ENCODE results near the gene CDK5RAP2.

Gene CDK5RAP2

DNA sequence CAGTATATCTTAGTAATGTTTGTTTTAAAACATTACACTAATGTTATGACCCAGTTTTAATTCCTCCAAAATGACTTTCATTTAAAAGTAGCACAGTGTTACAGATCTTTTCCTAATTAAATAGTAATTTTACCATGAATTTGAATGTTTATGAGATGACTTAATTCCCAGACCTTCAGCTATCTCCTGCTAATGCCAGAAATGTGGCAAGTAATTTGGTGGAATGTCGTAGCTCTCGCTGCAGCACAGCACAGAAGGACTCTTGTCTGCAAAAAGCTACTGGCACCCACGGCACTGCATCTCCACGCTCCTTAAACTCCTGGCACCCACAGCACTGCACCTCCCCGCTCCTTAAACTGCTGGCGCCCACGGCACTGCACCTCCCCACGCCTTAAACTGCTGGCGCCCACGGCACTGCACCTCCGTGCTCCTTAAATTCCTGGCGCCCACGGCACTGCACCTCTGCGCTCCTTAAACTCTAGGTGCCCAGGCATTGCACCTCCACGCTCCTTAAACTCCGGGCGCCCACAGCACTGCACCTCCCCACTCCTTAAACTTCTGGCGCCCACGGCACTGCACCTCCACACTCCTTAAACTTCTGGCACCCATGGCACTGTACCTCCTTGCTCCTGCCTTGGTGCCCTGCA is 163.1 kb downstream of the CDK5RAP2 start:
- H3K4me3 ChIP-seq (ENCODE audit: low read depth, low read length) = no peak overlapping the region

DNA sequence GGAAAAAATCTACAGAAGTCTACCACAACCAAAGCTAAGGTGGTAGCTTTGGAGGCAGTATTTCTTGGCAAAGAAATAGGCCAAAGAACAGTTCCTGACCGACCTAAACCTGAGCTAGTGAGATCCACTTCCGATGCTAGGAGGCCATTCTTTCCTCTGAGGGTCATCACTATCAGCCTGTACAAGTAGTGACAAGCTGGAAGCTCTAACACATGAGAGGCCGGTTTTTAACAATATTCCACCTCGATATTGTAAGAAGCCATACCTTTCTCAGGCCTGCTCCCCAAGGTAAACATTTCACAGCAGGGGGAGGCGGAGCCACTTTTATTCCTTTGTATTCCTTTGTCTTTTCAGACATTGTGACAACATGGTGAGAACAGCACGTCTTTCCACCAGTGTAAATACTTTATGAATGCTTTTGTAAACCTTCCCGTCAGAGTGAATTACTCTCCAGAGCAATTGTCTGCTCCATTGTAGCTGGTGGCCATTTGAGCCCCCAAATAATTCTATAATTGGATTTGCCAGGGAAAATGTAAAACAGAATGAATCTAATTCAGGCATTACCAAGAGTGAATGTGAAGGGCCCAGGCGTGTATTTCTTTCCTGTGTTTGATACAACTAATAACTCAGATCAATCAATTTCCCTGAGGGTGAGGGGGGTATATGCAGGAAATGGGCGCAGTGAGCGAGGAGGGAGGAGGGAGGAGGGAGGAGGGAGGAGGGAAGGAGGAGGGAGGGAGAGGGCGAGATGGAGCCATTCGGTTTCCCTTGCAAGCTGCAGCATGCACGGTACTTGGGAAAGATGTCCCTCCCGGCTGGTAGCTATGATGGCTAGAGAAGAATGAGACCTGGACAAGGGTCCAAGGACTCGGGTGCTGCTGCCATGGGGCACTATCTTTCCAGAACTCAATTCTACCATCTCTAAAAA is 166.6 kb downstream of the CDK5RAP2 start:
- peaks cover 5 to 71% of the 10 kb centered on the region in 2 experiments for H3K36me3 ChIP-seq (ENCODE audit: control insufficient read depth in 2 of 2, insufficient read depth in 1 of 2, low read length in 2 of 2)
- CTCF ChIA-PET = interaction anchor here (0.6 to 1.3 kb wide), 4 partner anchors 11 to 135 kb away, joined by 3 to 5 read pairs (median 3); no protein-coding TSS in a partner anchor
- H3K4me3 ChIP-seq (ENCODE audit: low read depth, low read length) = no peak overlapping the region

More for the DNA sequence above, 163.1 kb downstream of the CDK5RAP2 start:
- Histone ChIP-seq H3K36me3 (ENCODE audit: control insufficient read depth in 2 of 2, insufficient read depth in 1 of 2, low read length in 2 of 2) (peaks cover 5 to 66% of the 10 kb centered on the region in 2 experiments; a peak in 1 of 3 replicates), H3K27ac (ENCODE audit: extremely low read depth, low read depth, low read length) (no peak overlapping the region), H3K4me1 (ENCODE audit: control insufficient read depth, insufficient read depth, low read length) (no peaks in the 10 kb centered on the region), H3K9me3 (ENCODE audit: control insufficient read depth, insufficient read depth, low read depth, low read length) (no peaks in the 10 kb centered on the region)
- no peak for TF ChIP-seq ZNF433 (tag by site-specific recombination; IDR thresholded peaks at IDR 0.05; ENCODE audit: low read depth)
- TF ChIP-seq, protein P1, sequence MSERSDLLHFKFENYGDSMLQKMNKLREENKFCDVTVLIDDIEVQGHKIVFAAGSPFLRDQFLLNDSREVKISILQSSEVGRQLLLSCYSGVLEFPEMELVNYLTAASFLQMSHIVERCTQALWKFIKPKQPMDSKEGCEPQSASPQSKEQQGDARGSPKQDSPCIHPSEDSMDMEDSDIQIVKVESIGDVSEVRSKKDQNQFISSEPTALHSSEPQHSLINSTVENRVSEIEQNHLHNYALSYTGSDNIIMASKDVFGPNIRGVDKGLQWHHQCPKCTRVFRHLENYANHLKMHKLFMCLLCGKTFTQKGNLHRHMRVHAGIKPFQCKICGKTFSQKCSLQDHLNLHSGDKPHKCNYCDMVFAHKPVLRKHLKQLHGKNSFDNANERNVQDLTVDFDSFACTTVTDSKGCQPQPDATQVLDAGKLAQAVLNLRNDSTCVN (tag by site-specific recombination; optimal IDR thresholded peaks at IDR 0.05) = no peak
- TF ChIP-seq, protein P2, sequence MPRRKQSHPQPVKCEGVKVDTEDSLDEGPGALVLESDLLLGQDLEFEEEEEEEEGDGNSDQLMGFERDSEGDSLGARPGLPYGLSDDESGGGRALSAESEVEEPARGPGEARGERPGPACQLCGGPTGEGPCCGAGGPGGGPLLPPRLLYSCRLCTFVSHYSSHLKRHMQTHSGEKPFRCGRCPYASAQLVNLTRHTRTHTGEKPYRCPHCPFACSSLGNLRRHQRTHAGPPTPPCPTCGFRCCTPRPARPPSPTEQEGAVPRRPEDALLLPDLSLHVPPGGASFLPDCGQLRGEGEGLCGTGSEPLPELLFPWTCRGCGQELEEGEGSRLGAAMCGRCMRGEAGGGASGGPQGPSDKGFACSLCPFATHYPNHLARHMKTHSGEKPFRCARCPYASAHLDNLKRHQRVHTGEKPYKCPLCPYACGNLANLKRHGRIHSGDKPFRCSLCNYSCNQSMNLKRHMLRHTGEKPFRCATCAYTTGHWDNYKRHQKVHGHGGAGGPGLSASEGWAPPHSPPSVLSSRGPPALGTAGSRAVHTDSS (tag by site-specific recombination; IDR thresholded peaks at IDR 0.05) = no peak
- no peak for TF ChIP-seq ZNF610 (tag by site-specific recombination; IDR thresholded peaks at IDR 0.05; ENCODE audit: borderline replicate concordance)
- no peak for TF ChIP-seq ZNF211 (tag by site-specific recombination; IDR thresholded peaks at IDR 0.05; ENCODE audit: low read depth)
- no peak for TF ChIP-seq ZNF239 (tag by site-specific recombination; IDR thresholded peaks at IDR 0.05)
- TF ChIP-seq ZNF175 (tag by site-specific recombination; IDR thresholded peaks at IDR 0.05) = no peak
- TF ChIP-seq ZNF202 (tag by site-specific recombination; IDR thresholded peaks at IDR 0.05; ENCODE audit: borderline replicate concordance) = no peak
- peak; percentile 75 for TF ChIP-seq EGR2 (tag by site-specific recombination; IDR thresholded peaks at IDR 0.05; ENCODE audit: low read depth)
- TF ChIP-seq ZFHX2 (tag by site-specific recombination; conservative IDR thresholded peaks at IDR 0.05) = peak; percentile 62
- no peak for TF ChIP-seq ZNF596 (tag by site-specific recombination; IDR thresholded peaks at IDR 0.05)
- TF ChIP-seq ZNF404 (tag by site-specific recombination; IDR thresholded peaks at IDR 0.05) = no peak
- TF ChIP-seq GFI1B (tag by site-specific recombination; IDR thresholded peaks at IDR 0.05) = no peak
- TF ChIP-seq, protein P3, sequence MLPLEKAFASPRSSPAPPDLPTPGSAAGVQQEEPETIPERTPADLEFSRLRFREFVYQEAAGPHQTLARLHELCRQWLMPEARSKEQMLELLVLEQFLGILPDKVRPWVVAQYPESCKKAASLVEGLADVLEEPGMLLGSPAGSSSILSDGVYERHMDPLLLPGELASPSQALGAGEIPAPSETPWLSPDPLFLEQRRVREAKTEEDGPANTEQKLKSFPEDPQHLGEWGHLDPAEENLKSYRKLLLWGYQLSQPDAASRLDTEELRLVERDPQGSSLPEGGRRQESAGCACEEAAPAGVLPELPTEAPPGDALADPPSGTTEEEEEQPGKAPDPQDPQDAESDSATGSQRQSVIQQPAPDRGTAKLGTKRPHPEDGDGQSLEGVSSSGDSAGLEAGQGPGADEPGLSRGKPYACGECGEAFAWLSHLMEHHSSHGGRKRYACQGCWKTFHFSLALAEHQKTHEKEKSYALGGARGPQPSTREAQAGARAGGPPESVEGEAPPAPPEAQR (tag by site-specific recombination; IDR thresholded peaks at IDR 0.05) = no peak
- TF ChIP-seq, protein P4, sequence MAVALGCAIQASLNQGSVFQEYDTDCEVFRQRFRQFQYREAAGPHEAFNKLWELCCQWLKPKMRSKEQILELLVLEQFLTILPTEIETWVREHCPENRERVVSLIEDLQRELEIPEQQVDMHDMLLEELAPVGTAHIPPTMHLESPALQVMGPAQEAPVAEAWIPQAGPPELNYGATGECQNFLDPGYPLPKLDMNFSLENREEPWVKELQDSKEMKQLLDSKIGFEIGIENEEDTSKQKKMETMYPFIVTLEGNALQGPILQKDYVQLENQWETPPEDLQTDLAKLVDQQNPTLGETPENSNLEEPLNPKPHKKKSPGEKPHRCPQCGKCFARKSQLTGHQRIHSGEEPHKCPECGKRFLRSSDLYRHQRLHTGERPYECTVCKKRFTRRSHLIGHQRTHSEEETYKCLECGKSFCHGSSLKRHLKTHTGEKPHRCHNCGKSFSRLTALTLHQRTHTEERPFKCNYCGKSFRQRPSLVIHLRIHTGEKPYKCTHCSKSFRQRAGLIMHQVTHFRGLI (tag by site-specific recombination; IDR thresholded peaks at IDR 0.05) = no peak
- POLR2A ChIA-PET = interaction anchor here (0.8 kb wide), 1 partner anchor 140 kb away, joined by 7 read pairs; no protein-coding TSS in a partner anchor
- CTCF ChIA-PET = interaction anchor here (1.2 kb wide), 1 partner anchor 16 kb away, joined by 3 read pairs; no protein-coding TSS in a partner anchor

More for the DNA sequence above, 166.6 kb downstream of the CDK5RAP2 start:
- POLR2A ChIA-PET = interaction anchor here (0.6 kb wide), 1 partner anchor 274 kb away, joined by 3 read pairs; no protein-coding TSS in a partner anchor
- TF ChIP-seq ZNF677 (tag by site-specific recombination; IDR thresholded peaks at IDR 0.05) = no peak
- no peak for TF ChIP-seq ZNF76 (tag by site-specific recombination; IDR thresholded peaks at IDR 0.05; ENCODE audit: borderline replicate concordance, low read depth)
- no peak for TF ChIP-seq TCF7L2 (IDR thresholded peaks at IDR 0.05; ENCODE audit: borderline replicate concordance, low read depth, low read length)
- TF ChIP-seq ZNF175 (tag by site-specific recombination; IDR thresholded peaks at IDR 0.05) = no peak
- H3K9me3 ChIP-seq (ENCODE audit: control insufficient read depth, insufficient read depth, low read depth, low read length) = no peaks in the 10 kb centered on the region
- H3K4me1 ChIP-seq (ENCODE audit: control insufficient read depth, insufficient read depth, low read length) = no peaks in the 10 kb centered on the region
- no peak overlapping the region for H3K27ac ChIP-seq (ENCODE audit: extremely low read depth, low read depth, low read length)
